ENCODE data around the gene LCOR. TPM values are rescaled to one million over a fixed set of nuclear protein-coding genes. Genes with fewer than 3 reads are reported as not detected.

The LCOR gene
- total RNA-seq, 1 experiment from 2014 or later, result 23.9 TPM

GRCh38 chr10:97003804-97004201 is 171.7 kb downstream of the LCOR start (continued):
- TF ChIP-seq, protein P1, sequence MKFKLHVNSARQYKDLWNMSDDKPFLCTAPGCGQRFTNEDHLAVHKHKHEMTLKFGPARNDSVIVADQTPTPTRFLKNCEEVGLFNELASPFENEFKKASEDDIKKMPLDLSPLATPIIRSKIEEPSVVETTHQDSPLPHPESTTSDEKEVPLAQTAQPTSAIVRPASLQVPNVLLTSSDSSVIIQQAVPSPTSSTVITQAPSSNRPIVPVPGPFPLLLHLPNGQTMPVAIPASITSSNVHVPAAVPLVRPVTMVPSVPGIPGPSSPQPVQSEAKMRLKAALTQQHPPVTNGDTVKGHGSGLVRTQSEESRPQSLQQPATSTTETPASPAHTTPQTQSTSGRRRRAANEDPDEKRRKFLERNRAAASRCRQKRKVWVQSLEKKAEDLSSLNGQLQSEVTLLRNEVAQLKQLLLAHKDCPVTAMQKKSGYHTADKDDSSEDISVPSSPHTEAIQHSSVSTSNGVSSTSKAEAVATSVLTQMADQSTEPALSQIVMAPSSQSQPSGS (CRISPR knock-in tag; IDR thresholded peaks at IDR 0.05; ENCODE audit: borderline replicate concordance, low read depth), result no peak
- TF ChIP-seq FOXP4 (CRISPR knock-in tag; IDR thresholded peaks at IDR 0.05), result no peak
- TF ChIP-seq OVOL2 (CRISPR knock-in tag; IDR thresholded peaks at IDR 0.05; ENCODE audit: borderline replicate concordance), result no peak
- TF ChIP-seq ZNF121 (CRISPR knock-in tag; IDR thresholded peaks at IDR 0.05), result no peak

- Mint-ChIP-seq H3K36me3 (peaks cover 12% of the 10 kb centered on the region), H3K9me3 (peaks cover 17% of the 10 kb centered on the region), H3K27me3 (ENCODE audit: low read depth) (peaks cover 3% of the 10 kb centered on the region; the same call in 1 of the 2 replicates), H3K27ac (no peak overlapping the region), H3K4me3 (no peak overlapping the region), H3K4me1 (peaks cover 4% of the 10 kb centered on the region)
- no peak for TF ChIP-seq ZNF416 (CRISPR knock-in tag; IDR thresholded peaks at IDR 0.05)
- no peak for TF ChIP-seq ATF6 (CRISPR knock-in tag; IDR thresholded peaks at IDR 0.05)
- TF ChIP-seq, protein P2, sequence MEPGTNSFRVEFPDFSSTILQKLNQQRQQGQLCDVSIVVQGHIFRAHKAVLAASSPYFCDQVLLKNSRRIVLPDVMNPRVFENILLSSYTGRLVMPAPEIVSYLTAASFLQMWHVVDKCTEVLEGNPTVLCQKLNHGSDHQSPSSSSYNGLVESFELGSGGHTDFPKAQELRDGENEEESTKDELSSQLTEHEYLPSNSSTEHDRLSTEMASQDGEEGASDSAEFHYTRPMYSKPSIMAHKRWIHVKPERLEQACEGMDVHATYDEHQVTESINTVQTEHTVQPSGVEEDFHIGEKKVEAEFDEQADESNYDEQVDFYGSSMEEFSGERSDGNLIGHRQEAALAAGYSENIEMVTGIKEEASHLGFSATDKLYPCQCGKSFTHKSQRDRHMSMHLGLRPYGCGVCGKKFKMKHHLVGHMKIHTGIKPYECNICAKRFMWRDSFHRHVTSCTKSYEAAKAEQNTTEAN (CRISPR knock-in tag; IDR thresholded peaks at IDR 0.05), result no peak
- TF ChIP-seq MXD4 (CRISPR knock-in tag; IDR thresholded peaks at IDR 0.05; ENCODE audit: borderline replicate concordance), result no peak
- TF ChIP-seq NR1H2 (CRISPR knock-in tag; IDR thresholded peaks at IDR 0.05), result no peak
- CTCF ChIA-PET, result interaction anchor here (1.0 to 3.0 kb wide), 3 partner anchors 21 to 42 kb away, joined by 3 to 18 read pairs (median 5); no protein-coding TSS in a partner anchor
- DNase-seq (ENCODE audit: low spot score), result no peak
- ATAC-seq, result no peak
- POLR2A ChIA-PET, result interaction anchor here (0.6 kb wide), 1 partner anchor 14 kb away, joined by 11 read pairs; no protein-coding TSS in a partner anchor
Observed at GRCh38 chr10:97004591-97004990, 172.5 kb downstream of the LCOR start.

- ChIA-PET POLR2A (no interaction called here), CTCF (interaction anchor here (0.5 to 3.0 kb wide), 4 partner anchors 20 to 364 kb away, joined by 3 to 18 read pairs (median 4); no protein-coding TSS in a partner anchor)
- H3K27me3 Mint-ChIP-seq (ENCODE audit: low read depth), result peaks cover 3% of the 10 kb centered on the region; the same call in 1 of the 2 replicates
- peaks cover 20% of the 10 kb centered on the region for H3K9me3 Mint-ChIP-seq
- H3K27ac Mint-ChIP-seq, result no peak overlapping the region
- H3K4me1 Mint-ChIP-seq, result peaks cover 4% of the 10 kb centered on the region
- TF ChIP-seq, protein P3, sequence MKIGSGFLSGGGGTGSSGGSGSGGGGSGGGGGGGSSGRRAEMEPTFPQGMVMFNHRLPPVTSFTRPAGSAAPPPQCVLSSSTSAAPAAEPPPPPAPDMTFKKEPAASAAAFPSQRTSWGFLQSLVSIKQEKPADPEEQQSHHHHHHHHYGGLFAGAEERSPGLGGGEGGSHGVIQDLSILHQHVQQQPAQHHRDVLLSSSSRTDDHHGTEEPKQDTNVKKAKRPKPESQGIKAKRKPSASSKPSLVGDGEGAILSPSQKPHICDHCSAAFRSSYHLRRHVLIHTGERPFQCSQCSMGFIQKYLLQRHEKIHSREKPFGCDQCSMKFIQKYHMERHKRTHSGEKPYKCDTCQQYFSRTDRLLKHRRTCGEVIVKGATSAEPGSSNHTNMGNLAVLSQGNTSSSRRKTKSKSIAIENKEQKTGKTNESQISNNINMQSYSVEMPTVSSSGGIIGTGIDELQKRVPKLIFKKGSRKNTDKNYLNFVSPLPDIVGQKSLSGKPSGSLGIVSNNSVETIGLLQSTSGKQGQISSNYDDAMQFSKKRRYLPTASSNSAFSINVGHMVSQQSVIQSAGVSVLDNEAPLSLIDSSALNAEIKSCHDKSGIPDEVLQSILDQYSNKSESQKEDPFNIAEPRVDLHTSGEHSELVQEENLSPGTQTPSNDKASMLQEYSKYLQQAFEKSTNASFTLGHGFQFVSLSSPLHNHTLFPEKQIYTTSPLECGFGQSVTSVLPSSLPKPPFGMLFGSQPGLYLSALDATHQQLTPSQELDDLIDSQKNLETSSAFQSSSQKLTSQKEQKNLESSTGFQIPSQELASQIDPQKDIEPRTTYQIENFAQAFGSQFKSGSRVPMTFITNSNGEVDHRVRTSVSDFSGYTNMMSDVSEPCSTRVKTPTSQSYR (CRISPR knock-in tag; IDR thresholded peaks at IDR 0.05), result no peak
- TF ChIP-seq, protein P4, sequence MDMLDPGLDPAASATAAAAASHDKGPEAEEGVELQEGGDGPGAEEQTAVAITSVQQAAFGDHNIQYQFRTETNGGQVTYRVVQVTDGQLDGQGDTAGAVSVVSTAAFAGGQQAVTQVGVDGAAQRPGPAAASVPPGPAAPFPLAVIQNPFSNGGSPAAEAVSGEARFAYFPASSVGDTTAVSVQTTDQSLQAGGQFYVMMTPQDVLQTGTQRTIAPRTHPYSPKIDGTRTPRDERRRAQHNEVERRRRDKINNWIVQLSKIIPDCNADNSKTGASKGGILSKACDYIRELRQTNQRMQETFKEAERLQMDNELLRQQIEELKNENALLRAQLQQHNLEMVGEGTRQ (CRISPR knock-in tag; IDR thresholded peaks at IDR 0.05), result peak; percentile 71
- DNase-seq (ENCODE audit: low spot score), result no peak
- H3K4me3 Mint-ChIP-seq, result no peak overlapping the region
- ATAC-seq, result no peak
- H3K36me3 Mint-ChIP-seq, result peaks cover 12% of the 10 kb centered on the region
Observed at GRCh38 chr10:97005349-97005748, 173.3 kb downstream of the LCOR start.
